Large intestine (tissue), 3 donors: ENCODE data around the gene CNIH3. TPM values are rescaled to one million over a fixed set of nuclear protein-coding genes. Genes with fewer than 3 reads are reported as not detected.

Source experiments
- DNase-seq, 2 donors: peaks; one replicate each; pipeline versions ENCODE4 v3.0.0 to v3.0.0-alpha.2; 2013
- H3K27ac ChIP-seq: one replicate; pipeline ENCODE4 v1.5.1; 2013; ENCODE audit warnings: low read length
- H3K27me3 ChIP-seq: 2 replicates; pipeline ENCODE4 v1.6.1; 2013; ENCODE audit warnings: low read length; ENCODE audit not compliant: control insufficient read depth, insufficient read depth
- H3K36me3 ChIP-seq: 2 replicates; pipeline ENCODE4 v1.6.1; 2013; ENCODE audit warnings: low read length; ENCODE audit not compliant: control insufficient read depth, insufficient read depth
- H3K4me1 ChIP-seq: one replicate; pipeline ENCODE4 v1.6.1; 2013; ENCODE audit warnings: low read length; ENCODE audit not compliant: control insufficient read depth, insufficient read depth
- H3K4me3 ChIP-seq: one replicate; pipeline ENCODE4 v1.5.1; 2013; ENCODE audit warnings: low read length
- H3K9me3 ChIP-seq: one replicate; pipeline ENCODE4 v1.6.1; 2013; ENCODE audit warnings: mild to moderate bottlenecking, low read depth, low read length, moderate library complexity; ENCODE audit not compliant: control insufficient read depth
- WGBS: methylation state at CpG from one replicate; pipeline ENCODE4 v1.1.5; 2013; ENCODE audit warnings: low lambda C conversion rate; ENCODE audit not compliant: insufficient coverage; 5-methylcytosine and 5-hydroxymethylcytosine counted together
- polyA plus RNA-seq: library from polyadenylated mRNA; unstranded; fragments of 120-200 nt; gene quantifications from one replicate; pipeline ENCODE4 v1.2.1, GENCODE V29; 2013

CNIH3 gene
- polyA plus RNA-seq, 1 donor: 2.1 TPM

DNA sequence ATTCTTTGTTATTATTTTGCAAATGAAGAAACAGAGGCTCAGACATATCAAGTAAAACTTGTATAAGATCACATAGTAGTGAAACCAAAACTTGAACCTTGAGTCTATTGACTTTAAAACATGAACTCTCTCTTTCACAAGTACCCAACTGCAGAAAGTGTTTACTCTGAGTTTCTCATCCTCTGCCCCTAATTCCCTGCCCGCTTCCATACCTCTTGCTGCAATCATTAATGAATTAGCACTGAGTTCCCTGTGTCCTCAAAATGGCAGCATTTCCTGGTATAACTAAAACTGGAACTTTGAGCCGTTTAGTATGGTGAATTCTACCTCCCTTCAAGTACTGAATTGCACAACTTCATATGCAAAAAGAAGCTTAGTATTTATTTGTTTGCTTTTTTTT, 165.7 kb downstream of the CNIH3 start:
- H3K9me3 ChIP-seq: no peaks in the 10 kb centered on the region
- H3K4me3 ChIP-seq: no peak overlapping the region
- no peaks in the 10 kb centered on the region for H3K36me3 ChIP-seq
- no peak overlapping the region for H3K27ac ChIP-seq
- H3K27me3 ChIP-seq: no peaks in the 10 kb centered on the region
- DNase-seq: peak; percentile 14 to 55
- no peaks in the 10 kb centered on the region for H3K4me1 ChIP-seq
- WGBS: 43% methylated on average over 1 of the region's 2 CpGs

DNA sequence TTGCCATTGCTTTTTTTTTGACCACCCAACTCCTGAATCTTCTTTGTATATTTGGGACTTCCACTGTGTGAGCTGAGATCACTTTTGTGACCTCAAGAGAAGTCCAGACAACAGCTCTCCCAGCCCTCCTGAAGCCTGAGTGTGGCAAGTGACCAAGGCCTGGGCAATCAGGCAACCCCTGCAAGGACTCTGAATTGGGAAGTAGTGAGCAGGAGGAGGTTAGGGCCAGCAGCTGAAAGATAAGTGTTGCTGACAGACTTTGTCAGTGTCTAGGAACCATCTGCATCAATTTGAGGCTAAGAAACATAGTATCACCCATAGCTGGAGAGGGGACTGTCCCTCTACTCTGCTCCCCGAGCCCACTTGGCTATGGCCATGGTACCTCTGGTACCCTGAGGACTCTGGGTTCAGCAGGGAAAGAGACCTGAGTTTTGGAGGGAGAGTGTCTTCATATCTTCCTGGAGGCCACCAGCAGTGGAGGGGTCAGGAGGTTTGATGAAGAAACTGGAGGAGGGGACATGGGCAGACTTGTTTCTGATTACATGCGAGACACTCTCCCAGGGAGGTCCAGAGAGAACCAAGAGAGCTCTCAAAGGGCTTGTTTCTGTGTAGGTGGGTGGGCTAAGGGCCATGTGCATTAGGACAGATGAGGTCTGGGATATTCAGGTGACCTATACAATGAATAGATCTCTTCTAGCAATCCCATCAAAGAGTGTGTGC, 166.3 kb downstream of the CNIH3 start:
- Histone ChIP-seq H3K9me3 (no peaks in the 10 kb centered on the region), H3K4me1 (no peaks in the 10 kb centered on the region), H3K27me3 (no peaks in the 10 kb centered on the region), H3K27ac (no peak overlapping the region), H3K4me3 (no peak overlapping the region), H3K36me3 (no peaks in the 10 kb centered on the region)
- no CpG with 5 or more reads among the region's 2 CpGs for WGBS
- no peak for DNase-seq

- Histone ChIP-seq H3K27ac (no peak overlapping the region), H3K9me3 (no peaks in the 10 kb centered on the region)
- WGBS: 63% methylated on average over 2 of the region's 5 CpGs
Observed at GRCh38 chr1:224783006-224783651, 167.0 kb downstream of the CNIH3 start.

GRCh38 chr1:224784265-224785039, 168.3 kb downstream of the CNIH3 start:
- Histone ChIP-seq H3K27ac (no peak overlapping the region), H3K27me3 (no peaks in the 10 kb centered on the region), H3K4me1 (no peaks in the 10 kb centered on the region), H3K4me3 (no peak overlapping the region), H3K36me3 (no peaks in the 10 kb centered on the region), H3K9me3 (no peaks in the 10 kb centered on the region)
- WGBS: no CpG with 5 or more reads among the region's 4 CpGs
- DNase-seq: no peak

More at GRCh38 chr1:224783006-224783651, 167.0 kb downstream of the CNIH3 start:
- Histone ChIP-seq H3K36me3 (no peaks in the 10 kb centered on the region), H3K27me3 (no peaks in the 10 kb centered on the region), H3K4me3 (no peak overlapping the region), H3K4me1 (no peaks in the 10 kb centered on the region)
- no peak for DNase-seq

GRCh38 chr1:224785040-224785328, 168.9 kb downstream of the CNIH3 start:
- Histone ChIP-seq H3K27ac (no peak overlapping the region), H3K9me3 (no peaks in the 10 kb centered on the region), H3K36me3 (no peaks in the 10 kb centered on the region), H3K27me3 (no peaks in the 10 kb centered on the region), H3K4me1 (no peaks in the 10 kb centered on the region), H3K4me3 (no peak overlapping the region)
- no CpG with 5 or more reads among the region's 2 CpGs for whole genome bisulfite sequencing
- no peak for DNase-seq

DNA sequence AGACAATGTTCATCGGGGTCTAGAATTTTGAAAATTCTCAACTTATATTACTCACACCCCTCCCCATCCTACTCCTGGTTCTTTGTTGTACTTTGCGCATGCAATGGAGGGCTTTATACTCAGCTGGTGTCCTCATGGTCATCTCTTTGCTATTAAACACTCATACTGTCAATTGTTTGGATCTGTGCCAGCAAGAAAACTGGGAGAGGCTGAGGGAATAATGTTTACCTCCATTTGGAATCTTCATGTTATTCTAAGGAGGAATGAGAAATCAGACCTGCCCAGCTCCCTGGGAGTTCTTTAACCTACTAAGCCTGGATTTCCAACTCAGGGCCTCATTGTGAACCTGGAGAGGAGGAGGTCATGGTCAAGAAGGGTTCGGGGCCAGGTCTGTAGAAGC, 169.5 kb downstream of the CNIH3 start:
- no peaks in the 10 kb centered on the region for H3K4me1 ChIP-seq
- no peak overlapping the region for H3K4me3 ChIP-seq
- no peak for DNase-seq
- H3K27ac ChIP-seq: no peak overlapping the region
- H3K9me3 ChIP-seq: no peaks in the 10 kb centered on the region
- no peaks in the 10 kb centered on the region for H3K27me3 ChIP-seq
- 80% methylated on average over 1 of the region's 3 CpGs for WGBS
- no peaks in the 10 kb centered on the region for H3K36me3 ChIP-seq

DNA sequence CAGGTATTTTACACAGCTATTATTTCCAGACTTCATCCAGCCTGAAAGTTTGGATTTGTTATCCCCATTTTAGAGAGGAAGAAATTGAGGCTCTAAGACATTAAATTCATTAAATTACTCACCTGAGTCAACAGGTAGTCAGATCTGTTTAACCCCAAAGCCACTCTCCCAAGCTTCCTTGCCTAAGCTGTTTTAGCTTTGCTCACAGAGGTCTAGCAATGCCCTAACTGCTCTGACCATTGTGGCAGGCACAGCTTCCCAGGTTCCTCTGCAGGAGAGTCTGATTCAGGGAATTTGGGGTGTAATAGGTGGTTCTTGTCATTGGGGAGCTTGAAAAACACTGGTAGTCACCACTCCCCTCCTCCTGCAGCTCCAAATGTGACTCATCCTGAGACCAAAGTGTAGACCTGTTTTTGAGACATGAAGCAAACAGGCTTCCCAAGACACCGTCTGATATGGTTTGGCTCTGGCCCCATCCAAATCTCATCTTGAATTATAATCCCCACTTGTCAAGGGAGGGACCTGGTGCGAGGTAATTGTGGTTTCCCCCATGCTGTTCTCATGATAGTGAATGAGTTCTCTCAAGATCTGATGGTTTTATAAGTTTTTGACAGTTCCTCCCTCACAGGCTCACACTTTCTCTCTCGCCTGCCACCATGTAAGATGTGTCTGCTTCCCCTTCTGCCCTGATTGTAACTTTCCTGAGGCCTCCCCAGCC, 170.6 kb downstream of the CNIH3 start:
- H3K9me3 ChIP-seq: no peaks in the 10 kb centered on the region
- H3K27ac ChIP-seq: no peak overlapping the region
- no peaks in the 10 kb centered on the region for H3K4me1 ChIP-seq
- H3K36me3 ChIP-seq: no peaks in the 10 kb centered on the region
- H3K4me3 ChIP-seq: no peak overlapping the region
- no peaks in the 10 kb centered on the region for H3K27me3 ChIP-seq
- WGBS: 100% methylated on average over 1 of the region's 3 CpGs
- DNase-seq: no peak

DNA sequence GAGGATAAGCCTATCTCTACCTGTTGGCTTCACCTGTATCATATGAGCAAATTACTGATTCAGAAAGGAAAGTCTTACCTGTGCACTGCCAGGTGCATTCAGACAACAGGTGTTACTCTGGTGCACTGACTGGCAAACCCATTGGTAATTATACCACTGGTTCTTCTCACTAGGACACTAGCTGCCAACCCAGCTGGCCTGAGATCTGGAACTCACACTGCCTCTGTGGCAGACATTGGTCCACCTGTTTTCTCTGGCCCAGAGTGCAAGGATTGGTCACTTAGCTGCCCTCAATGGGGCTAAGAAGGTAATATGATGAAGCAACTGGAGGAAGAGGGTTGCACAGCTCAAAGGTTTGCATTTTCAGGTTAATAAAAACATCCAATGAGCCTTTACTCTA, 173.2 kb downstream of the CNIH3 start:
- H3K36me3 ChIP-seq: no peaks in the 10 kb centered on the region
- H3K4me1 ChIP-seq: no peaks in the 10 kb centered on the region
- DNase-seq: no peak
- no peaks in the 10 kb centered on the region for H3K9me3 ChIP-seq
- H3K4me3 ChIP-seq: no peak overlapping the region
- no peaks in the 10 kb centered on the region for H3K27me3 ChIP-seq
- no peak overlapping the region for H3K27ac ChIP-seq
